PC-9 (cell line): ENCODE results near the gene SLPI.

Experiments used
- EZH2 ChIP-seq: fragments of 200-600 bp; sonication (generic); IDR thresholded peaks from 2 replicates; pipeline ENCODE4 v1.8.0; 2017; ENCODE audit warnings: antibody characterized with exemption, low read depth
- TF ChIP-seq, protein P1 (sequence below): fragments of 200-600 bp; sonication (generic); conservative IDR thresholded peaks from 2 replicates; pipeline ENCODE4 v1.6.1; 2017; ENCODE audit warnings: mixed run types, antibody characterized with exemption, mild to moderate bottlenecking, moderate library complexity

DNA sequence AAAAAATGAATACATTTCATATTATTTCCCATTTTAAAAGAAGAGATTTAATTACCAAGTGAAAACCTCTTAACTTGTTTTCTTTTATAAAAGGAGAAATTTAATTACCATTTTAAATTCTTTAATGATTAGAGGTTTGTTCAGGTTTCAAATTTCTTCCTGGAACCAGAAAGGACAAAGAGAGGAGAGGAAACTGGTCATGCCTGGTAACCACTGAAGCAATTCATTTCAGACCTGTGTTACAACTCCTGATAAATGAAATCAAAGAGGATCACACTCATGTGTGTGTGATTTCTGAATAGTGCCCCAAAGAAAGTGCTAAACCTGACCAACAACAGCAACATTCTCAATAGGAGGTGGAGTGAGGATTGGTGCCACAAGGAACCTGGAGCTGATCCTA is 12.6 kb upstream of the SLPI start:
- TF ChIP-seq EZH2: no peak
- TF ChIP-seq, protein P1, sequence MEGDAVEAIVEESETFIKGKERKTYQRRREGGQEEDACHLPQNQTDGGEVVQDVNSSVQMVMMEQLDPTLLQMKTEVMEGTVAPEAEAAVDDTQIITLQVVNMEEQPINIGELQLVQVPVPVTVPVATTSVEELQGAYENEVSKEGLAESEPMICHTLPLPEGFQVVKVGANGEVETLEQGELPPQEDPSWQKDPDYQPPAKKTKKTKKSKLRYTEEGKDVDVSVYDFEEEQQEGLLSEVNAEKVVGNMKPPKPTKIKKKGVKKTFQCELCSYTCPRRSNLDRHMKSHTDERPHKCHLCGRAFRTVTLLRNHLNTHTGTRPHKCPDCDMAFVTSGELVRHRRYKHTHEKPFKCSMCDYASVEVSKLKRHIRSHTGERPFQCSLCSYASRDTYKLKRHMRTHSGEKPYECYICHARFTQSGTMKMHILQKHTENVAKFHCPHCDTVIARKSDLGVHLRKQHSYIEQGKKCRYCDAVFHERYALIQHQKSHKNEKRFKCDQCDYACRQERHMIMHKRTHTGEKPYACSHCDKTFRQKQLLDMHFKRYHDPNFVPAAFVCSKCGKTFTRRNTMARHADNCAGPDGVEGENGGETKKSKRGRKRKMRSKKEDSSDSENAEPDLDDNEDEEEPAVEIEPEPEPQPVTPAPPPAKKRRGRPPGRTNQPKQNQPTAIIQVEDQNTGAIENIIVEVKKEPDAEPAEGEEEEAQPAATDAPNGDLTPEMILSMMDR: no peak
